T-cell (primary cell): ENCODE results near the gene ZNF438. TPM values are rescaled to one million over a fixed set of nuclear protein-coding genes. Genes with fewer than 3 reads are reported as not detected.

Source experiments
- ATAC-seq, 4 experiments: fragments of 200-7000 bp in 3 of 4; fragments of 150-1000 bp in 1 of 4; cut with Tn5 transposase; replicated peaks in 1 of 4; 1 replicate in 3 of 4; 2 replicates in 1 of 4; pipeline ENCODE4 v1.10.0; 2021; ENCODE audit warnings: moderate library complexity in 3 of 4, mild to moderate bottlenecking in 2 of 4, moderate number of reproducible peaks in 1 of 4
- CTCF ChIA-PET, 2 donors: fragments of 300-600 bp; sonication (Branson Sonifier 250); formaldehyde crosslinking; loops; one replicate each; lab custom pipeline; 2022; ENCODE audit warnings: antibody characterized with exemption in 2 of 2; lab: Charles Lee
- POLR2A ChIA-PET, 2 donors: fragments of 300-600 bp; sonication (Branson Sonifier 250); formaldehyde crosslinking; loops; one replicate each; lab custom pipeline; 2022; ENCODE audit warnings: antibody characterized with exemption in 2 of 2; lab: Charles Lee
- DNase-seq, 35 experiments: peaks; one replicate each; pipeline versions ENCODE4 v3.0.0 to v3.0.0-alpha.2; 2013 to 2023
- H3K27ac ChIP-seq: one replicate; pipeline ENCODE4 v1.5.1; 2013; ENCODE audit warnings: low read length
- H3K27me3 ChIP-seq, 2 experiments: replicated peaks in 1 of 2; 1 replicate in 1 of 2; 2 replicates in 1 of 2; pipeline versions ENCODE4 v1.6.1 to v1.7.0; 2013; ENCODE audit warnings: low read length in 1 of 2, mixed read lengths in 1 of 2; ENCODE audit not compliant: control insufficient read depth in 2 of 2, insufficient read depth in 2 of 2; ENCODE audit errors: extremely low read depth in 1 of 2
- H3K36me3 ChIP-seq, 2 donors: 1 replicate in 1 of 2; 2 replicates in 1 of 2; pipeline versions ENCODE4 v1.6.1 to v1.7.0; 2013; ENCODE audit warnings: low read length in 1 of 2; ENCODE audit not compliant: control insufficient read depth in 2 of 2, insufficient read depth in 1 of 2; ENCODE audit errors: extremely low read depth in 1 of 2
- H3K4me1 ChIP-seq, 2 experiments: 1 replicate in 1 of 2; 2 replicates in 1 of 2; pipeline versions ENCODE4 v1.6.1 to v1.7.0; 2013; ENCODE audit warnings: low read length in 2 of 2, mixed read lengths in 1 of 2; ENCODE audit not compliant: insufficient read depth in 2 of 2, control insufficient read depth in 1 of 2; ENCODE audit errors: extremely low read depth in 1 of 2
- H3K4me3 ChIP-seq, 2 donors: 1 replicate in 1 of 2; 2 replicates in 1 of 2; pipeline versions ENCODE4 v1.5.1 to v1.7.0; 2013; ENCODE audit warnings: mild to moderate bottlenecking in 2 of 2, low read length in 1 of 2, moderate library complexity in 1 of 2; ENCODE audit not compliant: control insufficient read depth in 1 of 2; ENCODE audit errors: extremely low read depth in 1 of 2
- H3K9me3 ChIP-seq: 2 replicates; pipeline ENCODE4 v1.7.0; 2013
- H3K27ac Mint-ChIP-seq, 2 donors: one replicate each; pipeline ENCODE4 v1.8.0; 2020 to 2021; ENCODE audit warnings: mild to moderate bottlenecking in 2 of 2, mixed read lengths in 2 of 2
- H3K27me3 Mint-ChIP-seq, 2 donors: one replicate each; pipeline ENCODE4 v1.8.0; 2021 to 2022; ENCODE audit warnings: mixed read lengths in 2 of 2
- H3K36me3 Mint-ChIP-seq: one replicate; pipeline ENCODE4 v1.8.0; 2021; ENCODE audit warnings: mixed read lengths
- H3K4me1 Mint-ChIP-seq, 3 donors: one replicate each; pipeline ENCODE4 v1.8.0; 2020 to 2022; ENCODE audit warnings: mixed read lengths in 3 of 3, mild to moderate bottlenecking in 1 of 3
- H3K4me3 Mint-ChIP-seq, 3 donors: one replicate each; pipeline ENCODE4 v1.8.0; 2020 to 2022; ENCODE audit warnings: mild to moderate bottlenecking in 3 of 3, mixed read lengths in 3 of 3, moderate library complexity in 3 of 3
- H3K9me3 Mint-ChIP-seq, 3 donors: one replicate each; pipeline ENCODE4 v1.8.0; 2020 to 2022; ENCODE audit warnings: mixed read lengths in 3 of 3
- WGBS: methylation state at CpG from one replicate; pipeline ENCODE4 v1.1.5; 2013; ENCODE audit warnings: missing lambda C conversion rate; ENCODE audit not compliant: insufficient coverage; 5-methylcytosine and 5-hydroxymethylcytosine counted together
- total RNA-seq, 35 experiments: library from RNA in 6 of 35; stranded (reverse) in 6 of 35; fragments of 120-200 nt in 1 of 35; gene quantifications; one replicate each; pipeline versions ENCODE4 v1.2.1 to v1.2.4 and lab custom pipeline; 2013 to 2026

The ZNF438 gene
- total RNA-seq, 5 donors from 2014 or later (not counting 1 experiment from before 2014, with no cell fraction given), result 2.7 to 3.6 (median 3.4) TPM

GRCh38 chr10:30865141-30865926 is 166.3 kb downstream of the ZNF438 start:
- H3K27me3 ChIP-seq, result no peaks in the 10 kb centered on the region
- H3K27me3 Mint-ChIP-seq, result no peaks in the 10 kb centered on the region
- WGBS, result 67% methylated on average over 3 of the region's 7 CpGs
- no peaks in the 10 kb centered on the region for H3K9me3 Mint-ChIP-seq
- ChIA-PET CTCF (no interaction called here), POLR2A (no interaction called here)
- ATAC-seq (no peak), DNase-seq (no peak)
- no peaks in the 10 kb centered on the region for H3K4me1 Mint-ChIP-seq
- H3K27ac ChIP-seq, result no peak overlapping the region
- H3K36me3 ChIP-seq, result no peaks in the 10 kb centered on the region
- H3K4me1 ChIP-seq, result no peaks in the 10 kb centered on the region
- H3K4me3 ChIP-seq, result no peak overlapping the region
- no peaks in the 10 kb centered on the region for H3K9me3 ChIP-seq
- H3K27ac Mint-ChIP-seq, result no peak overlapping the region
- peaks cover 14% of the 10 kb centered on the region for H3K36me3 Mint-ChIP-seq
- H3K4me3 Mint-ChIP-seq, result no peak overlapping the region

GRCh38 chr10:30863516-30864210 is 168.0 kb downstream of the ZNF438 start:
- H3K4me3 ChIP-seq, result no peak overlapping the region
- no peaks in the 10 kb centered on the region for H3K9me3 Mint-ChIP-seq
- no peaks in the 10 kb centered on the region for H3K27me3 Mint-ChIP-seq
- peaks cover 10% of the 10 kb centered on the region for H3K36me3 Mint-ChIP-seq
- no peak overlapping the region for H3K4me3 Mint-ChIP-seq
- no peaks in the 10 kb centered on the region for H3K36me3 ChIP-seq
- H3K4me1 ChIP-seq, result no peaks in the 10 kb centered on the region
- H3K9me3 ChIP-seq, result no peaks in the 10 kb centered on the region
- no peak for DNase-seq
- no peaks in the 10 kb centered on the region for H3K4me1 Mint-ChIP-seq
- H3K27ac ChIP-seq, result no peak overlapping the region
- CTCF ChIA-PET, result no interaction called here
- no peaks in the 10 kb centered on the region for H3K27me3 ChIP-seq
- no peak overlapping the region for H3K27ac Mint-ChIP-seq
- ATAC-seq, result no peak
- POLR2A ChIA-PET, result no interaction called here
- WGBS, result 72% methylated on average over 3 of the region's 9 CpGs

- ChIA-PET POLR2A (no interaction called here), CTCF (no interaction called here)
- Mint-ChIP-seq H3K9me3 (no peaks in the 10 kb centered on the region), H3K36me3 (peaks cover 10% of the 10 kb centered on the region), H3K4me1 (no peaks in the 10 kb centered on the region), H3K27ac (no peak overlapping the region), H3K27me3 (no peaks in the 10 kb centered on the region), H3K4me3 (no peak overlapping the region)
- Histone ChIP-seq H3K27me3 (no peaks in the 10 kb centered on the region), H3K4me1 (no peaks in the 10 kb centered on the region), H3K36me3 (no peaks in the 10 kb centered on the region), H3K9me3 (no peaks in the 10 kb centered on the region), H3K27ac (no peak overlapping the region), H3K4me3 (no peak overlapping the region)
- ATAC-seq (no peak), DNase-seq (no peak)
- no CpG with 5 or more reads among the region's 2 CpGs for WGBS
These were observed 169.2 kb downstream of the ZNF438 start for GRCh38 chr10:30862486-30862885.

GRCh38 chr10:30861976-30862375 is 169.7 kb downstream of the ZNF438 start:
- POLR2A ChIA-PET, result no interaction called here

GRCh38 chr10:30861221-30861620 is 170.4 kb downstream of the ZNF438 start:
- Mint-ChIP-seq H3K27ac (no peak overlapping the region), H3K9me3 (no peaks in the 10 kb centered on the region), H3K4me1 (no peaks in the 10 kb centered on the region), H3K27me3 (no peaks in the 10 kb centered on the region), H3K36me3 (peaks cover 10% of the 10 kb centered on the region), H3K4me3 (no peak overlapping the region)
- no peak overlapping the region for H3K27ac ChIP-seq
- POLR2A ChIA-PET, result no interaction called here
- no peaks in the 10 kb centered on the region for H3K36me3 ChIP-seq
- H3K9me3 ChIP-seq, result no peaks in the 10 kb centered on the region
- H3K27me3 ChIP-seq, result no peaks in the 10 kb centered on the region
- CTCF ChIA-PET, result no interaction called here
- no peak for ATAC-seq
- WGBS, result no CpG with 5 or more reads among the region's 1 CpG
- H3K4me3 ChIP-seq, result no peak overlapping the region
- H3K4me1 ChIP-seq, result no peaks in the 10 kb centered on the region
- no peak for DNase-seq

More at GRCh38 chr10:30861976-30862375, 169.7 kb downstream of the ZNF438 start:
- no peaks in the 10 kb centered on the region for H3K27me3 ChIP-seq
- WGBS, result 93% methylated on average over 2 of the region's 3 CpGs
- CTCF ChIA-PET, result no interaction called here
- no peak overlapping the region for H3K4me3 ChIP-seq
- no peaks in the 10 kb centered on the region for H3K4me1 ChIP-seq
- DNase-seq (no peak), ATAC-seq (no peak)
- H3K27me3 Mint-ChIP-seq, result no peaks in the 10 kb centered on the region
- no peaks in the 10 kb centered on the region for H3K4me1 Mint-ChIP-seq
- H3K36me3 ChIP-seq, result no peaks in the 10 kb centered on the region
- peaks cover 10% of the 10 kb centered on the region for H3K36me3 Mint-ChIP-seq
- H3K27ac ChIP-seq, result no peak overlapping the region
- H3K4me3 Mint-ChIP-seq, result no peak overlapping the region
- H3K9me3 ChIP-seq, result no peaks in the 10 kb centered on the region
- no peak overlapping the region for H3K27ac Mint-ChIP-seq
- H3K9me3 Mint-ChIP-seq, result no peaks in the 10 kb centered on the region

GRCh38 chr10:30858499-30858898 is 173.2 kb downstream of the ZNF438 start:
- H3K36me3 ChIP-seq, result no peaks in the 10 kb centered on the region
- WGBS, result 92% methylated on average over 2 of the region's 2 CpGs
- Mint-ChIP-seq H3K9me3 (no peaks in the 10 kb centered on the region), H3K4me3 (no peak overlapping the region), H3K27me3 (no peaks in the 10 kb centered on the region), H3K27ac (no peak overlapping the region), H3K36me3 (peaks cover 12% of the 10 kb centered on the region), H3K4me1 (no peaks in the 10 kb centered on the region)
- no peaks in the 10 kb centered on the region for H3K4me1 ChIP-seq
- H3K9me3 ChIP-seq, result no peaks in the 10 kb centered on the region
- CTCF ChIA-PET, result interaction anchor here in 1 of 2 donors (0.7 kb wide), 1 partner anchor 1419 kb away, joined by 4 read pairs; no protein-coding TSS in a partner anchor
- POLR2A ChIA-PET, result no interaction called here
- DNase-seq, result no peak
- no peaks in the 10 kb centered on the region for H3K27me3 ChIP-seq
- H3K4me3 ChIP-seq, result no peak overlapping the region
- no peak for ATAC-seq
- no peak overlapping the region for H3K27ac ChIP-seq
